Parietal lobe (tissue), 1 donor: ENCODE measurements around the gene PCDHGA10. TPM values are rescaled to one million over a fixed set of nuclear protein-coding genes. Genes with fewer than 3 reads are reported as not detected.

Experiments used
- total RNA-seq: library from RNA; depleted of rRNA; stranded (reverse); fragments of >200 nt; gene quantifications from one replicate; pipeline ENCODE4 v1.2.3, GENCODE V29; 2014

Gene PCDHGA10
- total RNA-seq, 1 donor from 2014 or later = 36.3 TPM

Other genes with a start within 250 kb of the PCDHGA10 start
- 17.8 TPM for gene PCDHB7, start 240.3 kb upstream of the PCDHGA10 start, total RNA-seq
- gene PCDHB8, start 235.2 kb upstream of the PCDHGA10 start, total RNA-seq = 15.0 TPM
- 10.6 TPM for gene PCDHB16, start 230.6 kb upstream of the PCDHGA10 start, total RNA-seq
- 11.9 TPM for gene PCDHB9, start 225.8 kb upstream of the PCDHGA10 start, total RNA-seq
- gene PCDHB10, start 220.6 kb upstream of the PCDHGA10 start, total RNA-seq = 26.3 TPM
- gene PCDHB11, start 213.4 kb upstream of the PCDHGA10 start, total RNA-seq = 24.1 TPM
- 36.9 TPM for gene PCDHB12, start 204.3 kb upstream of the PCDHGA10 start, total RNA-seq
- gene PCDHB13, start 199.1 kb upstream of the PCDHGA10 start, total RNA-seq = 29.7 TPM
- 28.2 TPM for gene PCDHB14, start 189.6 kb upstream of the PCDHGA10 start, total RNA-seq
- gene PCDHB15, start 167.6 kb upstream of the PCDHGA10 start, total RNA-seq = 32.9 TPM
- 0.63 TPM for gene SLC25A2, start 108.9 kb upstream of the PCDHGA10 start, total RNA-seq
- 77.3 TPM for gene TAF7, start 92.2 kb upstream of the PCDHGA10 start, total RNA-seq
- 9.1 TPM for gene PCDHGA1, start 82.5 kb upstream of the PCDHGA10 start, total RNA-seq
- gene PCDHGA2, start 74.2 kb upstream of the PCDHGA10 start, total RNA-seq = 11.9 TPM
- gene PCDHGA3, start 69.2 kb upstream of the PCDHGA10 start, total RNA-seq = 11.0 TPM
- gene PCDHGB1, start 62.9 kb upstream of the PCDHGA10 start, total RNA-seq = 20.3 TPM
- 21.6 TPM for gene PCDHGA4, start 58.0 kb upstream of the PCDHGA10 start, total RNA-seq
- gene PCDHGB2, start 53.0 kb upstream of the PCDHGA10 start, total RNA-seq = 21.9 TPM
- gene PCDHGA5, start 48.8 kb upstream of the PCDHGA10 start, total RNA-seq = 17.8 TPM
- 31.0 TPM for gene PCDHGB3, start 42.7 kb upstream of the PCDHGA10 start, total RNA-seq
- gene PCDHGA6, start 39.1 kb upstream of the PCDHGA10 start, total RNA-seq = 29.1 TPM
- 23.8 TPM for gene PCDHGA7, start 30.2 kb upstream of the PCDHGA10 start, total RNA-seq
- 35.4 TPM for gene PCDHGB4, start 25.3 kb upstream of the PCDHGA10 start, total RNA-seq
- gene PCDHGA8, start 20.4 kb upstream of the PCDHGA10 start, total RNA-seq = 30.0 TPM
- gene PCDHGB5, start 15.0 kb upstream of the PCDHGA10 start, total RNA-seq = 41.6 TPM
- 38.2 TPM for gene PCDHGA9, start 10.2 kb upstream of the PCDHGA10 start, total RNA-seq
- 35.4 TPM for gene PCDHGB6, start 5.0 kb upstream of the PCDHGA10 start, total RNA-seq
- gene PCDHGB7, start 4.7 kb downstream of the PCDHGA10 start, total RNA-seq = 43.5 TPM
- gene PCDHGA11, start 8.1 kb downstream of the PCDHGA10 start, total RNA-seq = 40.4 TPM
- gene PCDHGA12, start 17.5 kb downstream of the PCDHGA10 start, total RNA-seq = 26.9 TPM
- 62.3 TPM for gene PCDHGC3, start 63.0 kb downstream of the PCDHGA10 start, total RNA-seq
- 91.7 TPM for gene PCDHGC4, start 72.0 kb downstream of the PCDHGA10 start, total RNA-seq
- gene PCDHGC5, start 76.1 kb downstream of the PCDHGA10 start, total RNA-seq = 20.0 TPM
- gene DIAPH1, start 206.0 kb downstream of the PCDHGA10 start, total RNA-seq = 39.8 TPM
- gene HDAC3, start 223.9 kb downstream of the PCDHGA10 start, total RNA-seq = 81.7 TPM
- 9.1 TPM for gene RELL2, start 224.0 kb downstream of the PCDHGA10 start, total RNA-seq
- gene FCHSD1, start 238.4 kb downstream of the PCDHGA10 start, total RNA-seq = 9.4 TPM